HepG2 (cell line): Measurements from ENCODE around the gene ARID1A.

Experiments used
- ARHGAP35 ChIP-seq: sonication (generic); formaldehyde crosslinking; IDR thresholded peaks from 2 replicates; pipeline ENCODE4 v1.9.0; 2022; ENCODE audit warnings: mild to moderate bottlenecking, inconsistent platforms, moderate library complexity, missing genetic modification reagents, borderline replicate concordance
- CREB3 ChIP-seq: sonication (generic); formaldehyde crosslinking; IDR thresholded peaks from 2 replicates; pipeline ENCODE4 v1.5.0; 2020; ENCODE audit warnings: missing genetic modification reagents
- TF ChIP-seq, protein P1 (sequence below): sonication (generic); formaldehyde crosslinking; IDR thresholded peaks from 2 replicates; pipeline ENCODE4 v1.5.0; 2020; ENCODE audit warnings: mild to moderate bottlenecking, missing genetic modification reagents, moderate library complexity

DNA sequence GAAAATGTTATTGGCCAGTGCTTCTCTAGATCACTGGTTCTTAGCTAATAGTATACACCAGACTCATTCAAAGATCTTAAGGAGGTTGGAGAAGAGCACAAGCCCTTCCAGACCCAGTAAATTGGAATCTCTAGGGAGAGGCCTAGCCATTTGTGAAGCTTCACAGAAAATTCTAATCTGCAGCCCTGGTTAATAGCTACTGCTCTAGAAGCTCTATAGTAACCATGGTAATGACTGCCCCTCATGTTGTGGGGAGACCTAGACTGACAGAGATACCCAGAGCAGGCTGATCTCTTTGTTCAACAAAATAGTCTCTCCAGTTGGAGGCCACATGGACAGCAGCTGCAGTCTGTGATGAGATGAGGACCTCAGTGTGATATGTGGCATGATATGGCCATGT, 31.7 kb downstream of the ARID1A start:
- TF ChIP-seq ARHGAP35 (CRISPR knock-in tag): no peak
- TF ChIP-seq, protein P1, sequence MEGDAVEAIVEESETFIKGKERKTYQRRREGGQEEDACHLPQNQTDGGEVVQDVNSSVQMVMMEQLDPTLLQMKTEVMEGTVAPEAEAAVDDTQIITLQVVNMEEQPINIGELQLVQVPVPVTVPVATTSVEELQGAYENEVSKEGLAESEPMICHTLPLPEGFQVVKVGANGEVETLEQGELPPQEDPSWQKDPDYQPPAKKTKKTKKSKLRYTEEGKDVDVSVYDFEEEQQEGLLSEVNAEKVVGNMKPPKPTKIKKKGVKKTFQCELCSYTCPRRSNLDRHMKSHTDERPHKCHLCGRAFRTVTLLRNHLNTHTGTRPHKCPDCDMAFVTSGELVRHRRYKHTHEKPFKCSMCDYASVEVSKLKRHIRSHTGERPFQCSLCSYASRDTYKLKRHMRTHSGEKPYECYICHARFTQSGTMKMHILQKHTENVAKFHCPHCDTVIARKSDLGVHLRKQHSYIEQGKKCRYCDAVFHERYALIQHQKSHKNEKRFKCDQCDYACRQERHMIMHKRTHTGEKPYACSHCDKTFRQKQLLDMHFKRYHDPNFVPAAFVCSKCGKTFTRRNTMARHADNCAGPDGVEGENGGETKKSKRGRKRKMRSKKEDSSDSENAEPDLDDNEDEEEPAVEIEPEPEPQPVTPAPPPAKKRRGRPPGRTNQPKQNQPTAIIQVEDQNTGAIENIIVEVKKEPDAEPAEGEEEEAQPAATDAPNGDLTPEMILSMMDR: no peak
- no peak for TF ChIP-seq CREB3 (CRISPR knock-in tag)
